GM12878 (cell line): Measurements from ENCODE around the gene VGLL4. TPM values are rescaled to one million over a fixed set of nuclear protein-coding genes. Genes with fewer than 3 reads are reported as not detected.

ENCODE experiments used
- ATAC-seq: fragments of 200-7000 bp; cut with Tn5 transposase; 3 replicates; pipeline ENCODE4 v1.9.1; 2020; ENCODE audit warnings: mild to moderate bottlenecking, moderate library complexity
- BruUV-seq: library from RNA; stranded (reverse); fragments of 400-500 nt; replicated peaks from 2 replicates; lab custom pipeline; 2021; lab: Mats Ljungman, UMichigan
- CTCF ChIA-PET: fragments of 300-600 bp; sonication (Branson Sonifier 250); formaldehyde crosslinking; extraction: SDS; loops from one replicate; lab custom pipeline; 2021; ENCODE audit warnings: inconsistent platforms; lab: Yijun Ruan, JAX
- POLR2A ChIA-PET: fragments of 350-600 bp; formaldehyde crosslinking; extraction: SDS; loops from one replicate; lab custom pipeline; 2021; ENCODE audit warnings: inconsistent platforms; lab: Charles Lee
- RAD21 ChIA-PET: fragments of 300-600 bp; sonication (Branson Sonifier 250); formaldehyde crosslinking; loops from one replicate; lab custom pipeline; 2023; ENCODE audit warnings: antibody characterized with exemption; ENCODE audit not compliant: unreplicated experiment; lab: Charles Lee
- SMC1A ChIA-PET: fragments of 300-600 bp; sonication (Branson Sonifier 250); formaldehyde crosslinking; loops from one replicate; lab custom pipeline; 2023; ENCODE audit not compliant: unreplicated experiment, uncharacterized antibody; lab: Charles Lee
- DNase-seq: peaks from one replicate; pipeline ENCODE4 v3.0.0-alpha.2; 2011; ENCODE audit warnings: low read depth, low spot score
- FAIRE-seq: peaks from 3 replicates; lab custom pipeline; 2011; peaks lifted over from hg19 to GRCh38; lab: Jason Lieb, UNC
- H2AFZ ChIP-seq: 2 replicates; pipeline ENCODE4 v1.6.0; 2011; ENCODE audit warnings: low read depth, low read length, control low read depth; ENCODE audit not compliant: control insufficient read depth
- H3K27ac ChIP-seq: 2 replicates; pipeline ENCODE4 v1.5.1; 2011; ENCODE audit warnings: control low read depth; ENCODE audit not compliant: control insufficient read depth, insufficient read depth
- H3K27me3 ChIP-seq, 2 experiments: replicated peaks in 1 of 2; 2 replicates each; pipeline versions ENCODE4 v1.6.0 to v1.6.1; 2011; ENCODE audit warnings: low read length in 1 of 2; ENCODE audit not compliant: control insufficient read depth in 2 of 2, insufficient read depth in 2 of 2
- H3K36me3 ChIP-seq, 2 experiments: 2 replicates each; pipeline ENCODE4 v1.5.1; 2011; ENCODE audit warnings: low read length in 1 of 2; ENCODE audit not compliant: control insufficient read depth in 2 of 2, insufficient read depth in 2 of 2
- H3K4me1 ChIP-seq: 2 replicates; pipeline ENCODE4 v1.6.1; 2011; ENCODE audit warnings: mild to moderate bottlenecking, low read length, moderate library complexity, mixed read lengths; ENCODE audit not compliant: control insufficient read depth, insufficient read depth
- H3K4me2 ChIP-seq: 2 replicates; pipeline ENCODE4 v1.6.0; 2011; ENCODE audit warnings: control low read depth; ENCODE audit not compliant: control insufficient read depth, insufficient read depth
- H3K4me3 ChIP-seq: fragments of 200-600 bp; sonication (generic); 2 replicates; pipeline ENCODE4 v1.5.1; 2016
- H3K79me2 ChIP-seq: 2 replicates; pipeline ENCODE4 v1.6.0; 2011; ENCODE audit warnings: low read length; ENCODE audit not compliant: control insufficient read depth, insufficient read depth
- H3K9ac ChIP-seq: 2 replicates; pipeline ENCODE4 v1.8.0; 2011; ENCODE audit warnings: low read length, control low read depth, mixed read lengths; ENCODE audit not compliant: control insufficient read depth, insufficient read depth
- H3K9me3 ChIP-seq: replicated peaks from 3 replicates; pipeline ENCODE4 v1.5.1; 2011; ENCODE audit warnings: mild to moderate bottlenecking, low read length; ENCODE audit not compliant: control insufficient read depth, insufficient read depth
- H4K20me1 ChIP-seq: 2 replicates; pipeline ENCODE4 v1.6.0; 2011; ENCODE audit not compliant: control insufficient read depth, insufficient read depth
- ATF3 ChIP-seq: IDR thresholded peaks from 2 replicates; pipeline ENCODE4 v1.6.1; 2011; ENCODE audit warnings: low read depth, mild to moderate bottlenecking, low read length, moderate library complexity, borderline replicate concordance; ENCODE audit errors: extremely low read depth
- BRCA1 ChIP-seq: IDR thresholded peaks from 2 replicates; pipeline ENCODE4 v1.6.1; 2011; ENCODE audit warnings: low read depth, low read length, improper control_type of control experiment
- GABPA ChIP-seq: IDR thresholded peaks from 2 replicates; pipeline ENCODE4 v1.6.1; 2014; ENCODE audit warnings: antibody characterized with exemption, low read depth, mild to moderate bottlenecking, inconsistent platforms
- IKZF1 ChIP-seq: fragments of 450-650 bp; conservative IDR thresholded peaks from 2 replicates; pipeline ENCODE4 v1.6.1; 2017; ENCODE audit warnings: antibody characterized with exemption, mild to moderate bottlenecking
- SREBF1 ChIP-seq: IDR thresholded peaks from 2 replicates; pipeline ENCODE4 v1.6.1; 2012; ENCODE audit warnings: mild to moderate bottlenecking, low read length
- STAT1 ChIP-seq: fragments of 450-650 bp; conservative IDR thresholded peaks from 2 replicates; pipeline ENCODE4 v1.6.1; 2014; ENCODE audit warnings: antibody characterized with exemption, mild to moderate bottlenecking
- STAT3 ChIP-seq: IDR thresholded peaks from 2 replicates; pipeline ENCODE4 v1.6.1; 2011; ENCODE audit warnings: low read depth, low read length, improper control_type of control experiment
- ZNF24 ChIP-seq: fragments of 450-650 bp; IDR thresholded peaks from 2 replicates; pipeline ENCODE4 v1.6.1; 2017; ENCODE audit warnings: antibody characterized with exemption, mild to moderate bottlenecking
- WGBS: methylation state at CpG from one replicate; pipeline ENCODE4 v1.1.6; 2016; ENCODE audit warnings: low lambda C conversion rate; ENCODE audit not compliant: insufficient replicate concordance, insufficient coverage; ENCODE audit errors: missing lambda C conversion rate; 5-methylcytosine and 5-hydroxymethylcytosine counted together
- in situ Hi-C: fragments of 300-500 bp; cut with MboI; formaldehyde crosslinking; loops from 9 replicates; pipeline ENCODE4 v1.14.3; 2018; ENCODE audit warnings: mixed read lengths
- intact Hi-C: fragments of 100-400 bp; cut with micrococcal nuclease; formaldehyde crosslinking; loops from one replicate; pipeline ENCODE4 v1.14.2; 2022; ENCODE audit not compliant: unreplicated experiment
- polyA plus RNA-seq, 11 experiments: library from polyadenylated mRNA; depleted of rRNA in 4 of 11; unstranded in 6 of 11; stranded (reverse) in 5 of 11; fragments of >200 nt; fragmentation: Nextera tagmentation in 4 of 11; fragmentation: Illumina TruSeq in 1 of 11; extraction: Ambion mirVana in 4 of 11; extraction: Trizol in 1 of 11; gene quantifications; 1 replicate in 1 of 11; 2 replicates in 10 of 11; pipeline versions ENCODE4 v1.2.1 to v1.2.3, GENCODE V29; 2011 to 2016; ENCODE audit warnings: inconsistent platforms in 2 of 11, missing spikeins in 2 of 11, low read depth in 1 of 11
- total RNA-seq, 4 experiments: library from RNA; depleted of rRNA in 3 of 4; stranded (reverse); fragments of >200 nt in 3 of 4; fragmentation: Illumina TruSeq in 1 of 4; extraction: Trizol in 1 of 4; gene quantifications; 2 replicates each; pipeline versions ENCODE4 v1.2.1 to v1.2.3, GENCODE V29; 2013 to 2021

The VGLL4 gene
- total and polyA plus RNA-seq, 10 of the 15 experiments (the other 5 are each of a cell fraction or from before 2014, with no cell fraction given), result 0.44 to 38.1 (median 16.1) TPM

- Histone ChIP-seq H4K20me1 (no peaks in the 10 kb centered on the region; the same call in 1 of the 2 replicates), H3K4me1 (no peaks in the 10 kb centered on the region), H3K9ac (no peak overlapping the region), H3K4me3 (no peak overlapping the region), H3K9me3 (no peaks in the 10 kb centered on the region), H2AFZ (no peak overlapping the region), H3K79me2 (no peaks in the 10 kb centered on the region; the same call in 1 of the 2 replicates), H3K27me3 (no peaks in the 10 kb centered on the region), H3K27ac (no peak overlapping the region), H3K4me2 (no peak overlapping the region), H3K36me3 (peaks cover 13 to 44% of the 10 kb centered on the region in 2 experiments)
- TF ChIP-seq ZNF24 (no peak), GABPA (no peak), IKZF1 (no peak), BRCA1 (no peak), STAT3 (no peak), STAT1 (no peak), ATF3 (no peak), SREBF1 (no peak)
- DNase-seq (no peak), FAIRE-seq (no peak), ATAC-seq (no peak)
- no TSS peak for BruUV-seq
- intact Hi-C loops (no loop called here), in situ Hi-C loops (no loop called here)
- SMC1A ChIA-PET, result interaction anchor here (1.1 kb wide), 1 partner anchor 224 kb away, joined by 3 read pairs; no protein-coding TSS in a partner anchor
- 95% methylated on average over 37 of the region's 37 CpGs for WGBS
- CTCF ChIA-PET, result no interaction called here
- RAD21 ChIA-PET, result no interaction called here
- POLR2A ChIA-PET, result no interaction called here
Observed at GRCh38 chr3:11558918-11559815, 84.5 kb downstream of the VGLL4 start.
